PFSK-1 (cell line): ENCODE measurements around the gene PROM2.

Experiments
- FOXP2 ChIP-seq: optimal IDR thresholded peaks from 2 replicates; pipeline ENCODE3; 2011; ENCODE audit warnings: borderline replicate concordance, control low read depth, inconsistent platforms; ENCODE audit not compliant: insufficient read depth; ENCODE audit errors: extremely low read length, extremely low read depth
- POLR2AphosphoS5 ChIP-seq: IDR thresholded peaks from 2 replicates; pipeline ENCODE4 v1.6.1; 2012; ENCODE audit warnings: low read depth, mild to moderate bottlenecking, control low read depth, low read length, moderate library complexity
- REST ChIP-seq, 2 experiments: IDR thresholded peaks; 2 replicates each; pipeline versions ENCODE4 v1.6.1 to v1.8.0; 2011 to 2012; ENCODE audit warnings: low read depth in 2 of 2, low read length in 2 of 2, control low read depth in 1 of 2, inconsistent platforms in 1 of 2, mild to moderate bottlenecking in 1 of 2, moderate library complexity in 1 of 2; ENCODE audit not compliant: insufficient read depth in 1 of 2
- SIN3A ChIP-seq: IDR thresholded peaks from 2 replicates; pipeline ENCODE4 v1.6.1; 2012; ENCODE audit warnings: mild to moderate bottlenecking, low read length, moderate library complexity, borderline replicate concordance; ENCODE audit not compliant: insufficient read depth
- TAF1 ChIP-seq: IDR thresholded peaks from 2 replicates; pipeline ENCODE4 v1.6.1; 2012; ENCODE audit warnings: low read length, control low read depth, borderline replicate concordance; ENCODE audit not compliant: insufficient read depth

PROM2 gene

GRCh38 chr2:95317665-95318425, 43.6 kb downstream of the PROM2 start:
- no peak for TF ChIP-seq TAF1

- TF ChIP-seq REST (IDR thresholded peaks at IDR 0.05; ENCODE audit: insufficient read depth in 1 of 2, low read depth in 2 of 2, low read length in 2 of 2) (no peak), TAF1 (no peak), POLR2AphosphoS5 (no peak), SIN3A (no peak), FOXP2 (no peak)
Observed at GRCh38 chr2:95318431-95319220, 44.4 kb downstream of the PROM2 start.

- TF ChIP-seq POLR2AphosphoS5 (no peak), FOXP2 (no peak), SIN3A (no peak), REST (IDR thresholded peaks at IDR 0.05; ENCODE audit: insufficient read depth in 1 of 2, low read depth in 2 of 2, low read length in 2 of 2) (no peak), TAF1 (no peak)
Observed at GRCh38 chr2:95319481-95320343, 45.5 kb downstream of the PROM2 start.

GRCh38 chr2:95320344-95320712, 46.1 kb downstream of the PROM2 start:
- no peak for TF ChIP-seq SIN3A
- no peak for TF ChIP-seq REST (IDR thresholded peaks at IDR 0.05; ENCODE audit: insufficient read depth in 1 of 2, low read depth in 2 of 2, low read length in 2 of 2)
- TF ChIP-seq FOXP2 = no peak
- TF ChIP-seq TAF1 = no peak
- no peak for TF ChIP-seq POLR2AphosphoS5

- TF ChIP-seq POLR2AphosphoS5 (no peak), FOXP2 (no peak), TAF1 (no peak), REST (IDR thresholded peaks at IDR 0.05; ENCODE audit: insufficient read depth in 1 of 2, low read depth in 2 of 2, low read length in 2 of 2) (no peak), SIN3A (no peak)
Observed at GRCh38 chr2:95320986-95321767, 46.9 kb downstream of the PROM2 start.
